OCI-LY7 (cell line): ENCODE results near the gene NEURL2.

ENCODE experiments used
- CTCF ChIP-seq: fragments of 200-600 bp; sonication (generic); conservative IDR thresholded peaks from 2 replicates; pipeline ENCODE4 v1.5.1; 2014; ENCODE audit warnings: mild to moderate bottlenecking, antibody characterized with exemption, low read length, moderate library complexity, mixed read lengths
- EZH2phosphoT487 ChIP-seq: fragments of 200-600 bp; sonication (generic); IDR thresholded peaks from 2 replicates; pipeline ENCODE4 v1.6.1; 2018; ENCODE audit warnings: low read depth, borderline replicate concordance, mild to moderate bottlenecking, mixed run types, antibody characterized with exemption, low read length, moderate library complexity, mixed read lengths

GRCh38 chr20:45927071-45927878 lies 36.3 kb upstream of the NEURL2 start:
- TF ChIP-seq EZH2phosphoT487, result no peak
- no peak for TF ChIP-seq CTCF
